COLO668 (cell line): Measurements from ENCODE around the gene HADHA.
A peak's percentile ranks its signal among the peaks of the same experiment; 100 is the strongest.

Experiments used
- DNase-seq: peaks from one replicate; lab custom pipeline; 2025; ENCODE audit not compliant: unreplicated experiment; lab: John Stamatoyannopoulos, UW

The HADHA gene

GRCh38 chr2:26245810-26246209 is 1.4 kb upstream of the HADHA start:
- DNase-seq: no peak

GRCh38 chr2:26245231-26245732 is 850 bp upstream of the HADHA start:
- peak; percentile 34 for DNase-seq

- DNase-seq: no peak
Observed at GRCh38 chr2:26243470-26244308, 743 bp downstream of the HADHA start.

- DNase-seq: no peak
Observed at GRCh38 chr2:26241928-26242436, 2.5 kb downstream of the HADHA start.

GRCh38 chr2:26238311-26238958 is 6.0 kb downstream of the HADHA start:
- no peak for DNase-seq

- DNase-seq: no peak
Observed at GRCh38 chr2:26237868-26238267, 6.6 kb downstream of the HADHA start.

GRCh38 chr2:26235089-26235488 is 9.3 kb downstream of the HADHA start:
- no peak for DNase-seq

GRCh38 chr2:26230806-26231205 is 13.6 kb downstream of the HADHA start:
- no peak for DNase-seq

- DNase-seq: no peak
Observed at GRCh38 chr2:26229595-26229994, 14.8 kb downstream of the HADHA start.

GRCh38 chr2:26224095-26224494 is 20.3 kb downstream of the HADHA start:
- DNase-seq: no peak

- no peak for DNase-seq
Observed at GRCh38 chr2:26223018-26223417, 21.4 kb downstream of the HADHA start.

- no peak for DNase-seq
Observed at GRCh38 chr2:26217720-26218119, 26.7 kb downstream of the HADHA start.

GRCh38 chr2:26216587-26216986 is 27.8 kb downstream of the HADHA start:
- no peak for DNase-seq

GRCh38 chr2:26215833-26216232 is 28.6 kb downstream of the HADHA start:
- DNase-seq: no peak

GRCh38 chr2:26214759-26215158 is 29.7 kb downstream of the HADHA start:
- no peak for DNase-seq

- no peak for DNase-seq
Observed at GRCh38 chr2:26212011-26212410, 32.4 kb downstream of the HADHA start.

GRCh38 chr2:26203906-26204305 is 40.5 kb downstream of the HADHA start:
- DNase-seq: no peak

GRCh38 chr2:26202981-26203490 is 41.4 kb downstream of the HADHA start:
- no peak for DNase-seq

GRCh38 chr2:26197516-26197915 is 46.9 kb downstream of the HADHA start:
- no peak for DNase-seq

GRCh38 chr2:26196683-26197418 is 47.6 kb downstream of the HADHA start:
- no peak for DNase-seq
